ENCODE measurements around the gene FNDC5. TPM values are rescaled to one million over a fixed set of nuclear protein-coding genes. Genes with fewer than 3 reads are reported as not detected.
A peak's percentile ranks its signal among the peaks of the same experiment; 100 is the strongest.
"Not testable (repeated sequence)": the region's sequence is repeated elsewhere in the genome, so short reads cannot be mapped to it uniquely, and the experiment has no call there.

FNDC5 gene
- 0.20 and 0.44 TPM in 2 replicates for total RNA-seq

DNA sequence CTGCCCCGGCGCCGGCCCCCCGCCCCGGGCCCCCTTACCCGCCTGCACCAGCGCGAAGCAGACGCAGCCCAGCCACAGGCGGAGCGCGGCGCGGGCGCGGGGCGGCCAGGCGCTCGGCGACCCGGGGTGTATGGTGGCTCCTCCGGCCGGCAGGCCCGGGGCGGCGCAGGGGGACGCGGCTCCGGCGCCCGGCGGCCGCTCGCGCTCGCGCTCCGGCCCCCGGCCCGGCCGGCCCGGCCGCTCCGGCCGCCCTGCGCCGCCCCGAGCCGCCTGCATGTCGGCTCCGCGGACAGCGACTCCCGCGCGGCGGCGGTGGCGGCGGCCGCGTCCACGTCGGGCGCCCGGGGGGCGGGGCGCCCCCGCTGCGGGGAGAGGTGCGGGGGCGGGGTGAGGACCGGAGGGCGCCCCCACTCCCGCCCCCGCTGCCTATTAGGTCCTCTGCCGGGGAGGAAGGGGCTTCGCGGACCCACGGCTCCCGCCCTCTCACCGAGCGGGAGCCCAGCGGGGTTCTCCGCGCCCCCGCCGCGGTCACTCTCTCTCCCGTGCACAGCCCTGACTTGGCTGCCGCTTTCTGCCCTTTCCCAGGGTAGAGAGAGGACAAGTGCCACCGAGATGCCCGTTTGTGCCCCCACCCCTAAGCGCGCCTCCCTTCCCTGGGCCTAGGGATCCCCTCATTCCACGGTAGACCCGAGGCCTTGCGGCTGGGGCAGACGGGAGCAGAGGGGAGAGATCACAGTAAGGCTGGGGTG lies at the start of gene FNDC5:
FNDC5 (minus strand) TSS at position 298 of the 749 bp plus-strand sequence.
- DNase-seq (ENCODE audit: low read depth in 2 of 2), result peak; percentile 25 to 58

GRCh38 chr1:32919811-32920733 lies 49.4 kb upstream of the FNDC5 start:
- no peak for DNase-seq (ENCODE audit: low read depth in 2 of 2)

- no peak for DNase-seq (ENCODE audit: low read depth in 2 of 2)
Measured at GRCh38 chr1:32918179-32918578, 47.5 kb upstream of the FNDC5 start.

GRCh38 chr1:32917521-32917920 lies 46.8 kb upstream of the FNDC5 start:
- no peak for DNase-seq (ENCODE audit: low read depth in 2 of 2)

- no peak for DNase-seq (ENCODE audit: low read depth in 2 of 2)
Measured at GRCh38 chr1:32915766-32916706, 45.3 kb upstream of the FNDC5 start.

- no peak for DNase-seq (ENCODE audit: low read depth in 2 of 2)
Measured at GRCh38 chr1:32910319-32910718, 39.6 kb upstream of the FNDC5 start.

GRCh38 chr1:32907435-32907834 lies 36.7 kb upstream of the FNDC5 start:
- DNase-seq (ENCODE audit: low read depth in 2 of 2), result no peak

GRCh38 chr1:32906654-32907053 lies 35.9 kb upstream of the FNDC5 start:
- no peak for DNase-seq (ENCODE audit: low read depth in 2 of 2)

GRCh38 chr1:32905588-32905987 lies 34.9 kb upstream of the FNDC5 start:
- not testable (repeated sequence) for DNase-seq (ENCODE audit: low read depth in 2 of 2)

DNA sequence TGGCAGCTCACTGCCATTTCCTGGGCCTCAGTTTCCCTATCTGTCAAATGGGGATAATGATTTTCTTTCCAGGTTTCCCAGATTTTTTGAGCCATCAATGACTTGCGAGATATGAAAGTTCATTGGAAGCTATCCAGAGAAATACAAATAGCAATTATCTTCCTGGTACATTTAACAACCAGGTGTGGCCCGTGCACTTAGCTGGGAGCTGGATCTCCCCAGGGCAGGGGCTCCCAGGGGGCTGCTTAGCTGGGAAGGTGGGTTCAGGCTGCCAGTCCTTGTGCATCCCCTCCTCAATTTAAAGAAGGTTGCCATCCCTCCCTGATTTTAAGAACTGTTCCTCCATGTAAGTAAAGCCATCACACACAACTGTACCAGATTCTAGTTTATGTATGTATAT lies 34.1 kb upstream of the FNDC5 start:
- DNase-seq (ENCODE audit: low read depth in 2 of 2), result no peak

- DNase-seq (ENCODE audit: low read depth in 2 of 2), result no peak
Measured at GRCh38 chr1:32903991-32904785, 33.5 kb upstream of the FNDC5 start.

- no peak for DNase-seq (ENCODE audit: low read depth in 2 of 2)
Measured at GRCh38 chr1:32902535-32902920, 31.8 kb upstream of the FNDC5 start.

DNA sequence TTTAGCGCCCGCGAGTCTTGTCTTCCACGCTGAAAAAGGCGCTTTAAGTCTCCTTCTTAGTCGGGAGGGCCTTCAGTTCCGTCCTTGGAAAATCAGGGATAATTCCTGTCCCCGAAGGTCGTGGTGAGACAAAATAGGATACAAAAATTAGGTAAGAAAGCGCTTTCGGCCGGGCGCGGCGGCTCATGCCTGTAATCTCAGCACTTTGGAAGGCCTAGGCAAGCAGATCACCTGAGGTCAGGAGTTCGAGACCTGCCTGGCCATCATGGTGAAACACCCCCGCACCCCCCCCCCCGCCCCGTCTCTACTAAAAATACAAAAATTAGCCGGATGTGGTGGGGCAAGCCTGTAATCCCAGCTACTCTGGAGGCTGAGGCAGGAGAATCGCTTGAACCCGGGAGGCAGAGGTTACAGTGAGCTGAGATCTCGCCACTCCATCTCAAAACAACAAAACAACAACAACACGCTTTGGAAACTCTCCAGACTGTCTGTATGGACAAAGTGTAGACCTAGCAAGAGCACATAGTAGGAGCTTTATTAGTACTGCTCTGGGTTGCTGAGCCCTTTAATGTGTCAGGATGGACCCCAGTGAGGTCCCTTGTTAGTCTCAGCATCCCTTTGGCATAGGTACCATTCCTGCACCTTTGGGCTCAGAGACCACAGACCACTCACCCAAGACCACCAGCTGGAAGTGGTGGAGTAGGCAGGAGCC lies 31.3 kb upstream of the FNDC5 start:
- DNase-seq (ENCODE audit: low read depth in 2 of 2), result no peak

GRCh38 chr1:32900956-32901822 lies 30.5 kb upstream of the FNDC5 start, which contains the start of gene TMEM54:
TSS of gene TMEM54 (minus strand) at chr1:32901389. CDS start at chr1:32901238, 151 bp downstream.
- DNase-seq (ENCODE audit: low read depth in 2 of 2), result peak in 1 of 2 donors; percentile 27

DNA sequence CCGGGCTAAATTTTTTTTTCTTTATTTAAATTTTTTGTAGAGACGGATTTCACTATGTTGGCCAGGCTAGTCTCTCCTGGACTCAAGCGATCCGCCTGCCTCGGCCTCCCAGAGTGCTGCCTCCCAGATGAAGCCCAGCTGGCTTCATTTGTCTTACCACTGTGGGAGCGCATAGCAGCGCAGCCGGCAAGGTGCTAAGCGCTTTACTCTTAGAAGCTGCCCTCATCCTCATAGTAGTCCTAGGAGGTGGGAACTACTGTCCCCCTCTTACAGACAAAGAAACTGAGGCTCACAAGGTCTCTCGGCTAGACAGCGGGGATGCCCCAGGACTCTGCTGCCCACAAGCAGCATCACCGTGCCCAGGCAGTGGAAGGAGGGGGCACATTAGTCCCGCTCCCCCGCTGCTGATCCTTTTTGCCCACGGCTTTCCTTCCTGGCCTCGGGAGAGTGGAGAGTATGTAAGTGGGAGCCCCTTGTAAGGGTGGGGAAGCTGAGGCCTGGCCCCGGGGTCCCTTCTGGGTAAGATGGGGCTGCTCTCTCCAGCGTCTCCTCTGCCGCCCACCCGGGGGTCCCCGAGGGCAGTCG lies 29.8 kb upstream of the FNDC5 start:
- no peak for DNase-seq (ENCODE audit: low read depth in 2 of 2)

DNA sequence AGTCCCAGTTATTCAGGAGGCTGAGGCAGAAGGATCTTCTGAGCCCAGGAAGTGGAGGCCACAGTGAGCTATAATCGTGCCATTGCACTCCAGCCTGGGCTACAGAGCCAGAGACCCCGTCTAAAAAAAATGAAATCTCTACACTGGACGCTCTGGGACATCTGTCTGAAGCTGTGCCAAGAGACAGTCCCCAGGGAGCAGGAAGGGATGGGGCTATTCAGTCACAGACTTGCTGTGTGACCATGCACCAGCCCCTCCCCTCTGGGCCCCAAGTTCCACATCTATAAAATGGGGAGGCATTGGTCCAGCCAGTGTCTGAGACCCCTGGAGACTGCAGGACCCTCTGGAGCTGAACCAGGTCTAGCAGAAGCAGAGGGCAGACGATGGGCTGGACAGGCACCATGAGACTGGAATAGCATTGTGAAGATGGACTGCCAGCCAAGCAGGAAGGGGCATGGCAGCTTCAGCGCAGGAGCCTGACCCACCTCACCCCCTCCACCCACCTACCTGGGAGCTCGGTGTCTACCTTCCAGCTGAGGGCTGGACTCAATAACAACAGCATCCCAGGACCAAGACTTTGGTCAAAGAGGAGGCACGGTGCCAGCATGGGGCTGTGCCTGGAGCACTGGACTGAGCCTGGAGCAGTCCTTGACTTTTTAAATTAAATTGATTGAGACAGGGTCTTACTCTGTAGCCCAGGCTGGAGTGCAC lies 29.0 kb upstream of the FNDC5 start:
- DNase-seq (ENCODE audit: low read depth in 2 of 2), result no peak

- DNase-seq (ENCODE audit: low read depth in 2 of 2), result no peak
Measured at GRCh38 chr1:32898958-32899357, 28.2 kb upstream of the FNDC5 start.

DNA sequence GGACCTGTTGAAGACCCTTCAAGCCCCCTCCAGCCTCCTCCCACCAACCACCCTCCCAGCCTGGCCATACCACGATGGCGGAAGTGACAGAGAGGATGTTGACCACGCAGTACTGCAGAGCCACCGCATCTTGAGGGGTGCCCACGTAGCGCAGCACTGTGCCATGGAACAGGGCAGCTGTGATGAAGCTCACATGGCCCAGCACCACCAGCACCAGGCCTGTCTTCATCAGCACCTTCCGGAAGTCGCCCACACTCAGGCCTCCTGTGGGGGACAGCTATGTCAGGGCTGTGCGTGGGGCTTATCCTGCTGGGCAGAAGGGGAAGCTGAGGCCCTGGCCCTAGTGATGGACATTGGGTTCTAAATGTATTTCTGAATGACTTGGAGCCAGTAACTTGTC lies 27.3 kb upstream of the FNDC5 start:
- no peak for DNase-seq (ENCODE audit: low read depth in 2 of 2)

Data from lung microvascular endothelial cell (primary cell).